Smooth muscle cell (in vitro differentiated cells): ENCODE data around the gene MCEE. TPM values are rescaled to one million over a fixed set of nuclear protein-coding genes. Genes with fewer than 3 reads are reported as not detected.
A peak's percentile ranks its signal among the peaks of the same experiment; 100 is the strongest.
"Not testable (repeated sequence)": the region's sequence is repeated elsewhere in the genome, so short reads cannot be mapped to it uniquely, and the experiment has no call there.

ENCODE experiments used
- DNase-seq: peaks from one replicate; lab custom pipeline; 2025; ENCODE audit not compliant: unreplicated experiment; lab: John Stamatoyannopoulos, UW
- H2AFZ ChIP-seq: fragments of 200-600 bp; sonication (generic); 2 replicates; pipeline ENCODE4 v1.6.0; 2016; ENCODE audit warnings: antibody characterized with exemption, low read depth, mild to moderate bottlenecking
- H3F3A ChIP-seq: fragments of 200-600 bp; sonication (generic); 2 replicates; pipeline ENCODE4 v1.6.0; 2017; ENCODE audit warnings: antibody characterized with exemption, low read depth
- H3K27ac ChIP-seq: fragments of 200-600 bp; sonication (generic); 2 replicates; pipeline ENCODE4 v1.5.1; 2016; ENCODE audit warnings: low read depth, mild to moderate bottlenecking
- H3K27me3 ChIP-seq: fragments of 200-600 bp; sonication (generic); 2 replicates; pipeline ENCODE4 v1.6.1; 2016; ENCODE audit warnings: low read depth, mild to moderate bottlenecking
- H3K36me3 ChIP-seq: fragments of 200-600 bp; sonication (generic); 2 replicates; pipeline ENCODE4 v1.5.1; 2016; ENCODE audit warnings: low read depth
- H3K4me1 ChIP-seq: fragments of 200-600 bp; sonication (generic); 2 replicates; pipeline ENCODE4 v1.5.1; 2016; ENCODE audit warnings: low read depth
- H3K4me2 ChIP-seq: fragments of 200-600 bp; sonication (generic); 2 replicates; pipeline ENCODE4 v1.6.0; 2016; ENCODE audit warnings: mild to moderate bottlenecking
- H3K4me3 ChIP-seq: fragments of 200-600 bp; sonication (generic); 2 replicates; pipeline ENCODE4 v1.5.1; 2016; ENCODE audit warnings: mild to moderate bottlenecking
- H3K79me2 ChIP-seq: fragments of 200-600 bp; sonication (generic); 2 replicates; pipeline ENCODE4 v1.6.0; 2016; ENCODE audit warnings: low read depth, mild to moderate bottlenecking
- H3K9ac ChIP-seq: fragments of 200-600 bp; sonication (generic); 2 replicates; pipeline ENCODE4 v1.6.0; 2016; ENCODE audit warnings: low read depth
- H3K9me3 ChIP-seq: fragments of 200-600 bp; sonication (generic); replicated peaks from 2 replicates; pipeline ENCODE4 v1.5.1; 2016; ENCODE audit warnings: low read depth
- H4K20me1 ChIP-seq: fragments of 200-600 bp; sonication (generic); 2 replicates; pipeline ENCODE4 v1.6.0; 2016; ENCODE audit warnings: low read depth
- CTCF ChIP-seq: fragments of 200-600 bp; sonication (generic); IDR thresholded peaks from 2 replicates; pipeline ENCODE4 v1.5.1; 2017; ENCODE audit warnings: borderline replicate concordance, mild to moderate bottlenecking, antibody characterized with exemption; ENCODE audit not compliant: insufficient read depth, poor library complexity, severe bottlenecking
- WGBS: methylation state at CpG from one replicate; pipeline ENCODE4 v1.1.7; 2016; ENCODE audit warnings: low lambda C conversion rate; 5-methylcytosine and 5-hydroxymethylcytosine counted together
- polyA plus RNA-seq: library from polyadenylated mRNA; unstranded; fragments of >200 nt; fragmentation: Nextera tagmentation; extraction: Ambion mirVana; gene quantifications from 2 replicates; pipeline ENCODE4 v1.2.1, GENCODE V29; 2016
- total RNA-seq: library from RNA; depleted of rRNA; stranded (reverse); fragments of >200 nt; gene quantifications from 2 replicates; pipeline ENCODE4 v1.2.3, GENCODE V29; 2014

Gene MCEE
- total RNA-seq = 38.4 and 46.0 TPM in 2 replicates
- 52.4 and 53.9 TPM in 2 replicates for polyA plus RNA-seq

- Histone ChIP-seq H3K4me1 (peaks cover 21% of the 10 kb centered on the region), H4K20me1 (peaks cover 44% of the 10 kb centered on the region), H3K27me3 (no peaks in the 10 kb centered on the region), H2AFZ (peak within 1 kb of the TSS; percentile 81), H3K4me3 (peak within 1 kb of the TSS; percentile 83), H3K9me3 (no peaks in the 10 kb centered on the region), H3F3A (no peaks in the 10 kb centered on the region), H3K4me2 (peak within 1 kb of the TSS; percentile 84), H3K36me3 (peaks cover 5% of the 10 kb centered on the region), H3K27ac (peak within 1 kb of the TSS; percentile 77), H3K9ac (peak within 1 kb of the TSS; percentile 74), H3K79me2 (peaks cover 68% of the 10 kb centered on the region)
- WGBS = under 1% methylated on average over 66 of the region's 67 CpGs
- DNase-seq = peak; percentile 91
- TF ChIP-seq CTCF = no peak
Measured at GRCh38 chr2:71130152-71130904, at the start of gene MCEE, which contains the start of gene MPHOSPH10. TSS of gene MCEE (minus strand) at chr2:71130229. CDS start at chr2:71130219, 10 bp downstream. TSS of gene MPHOSPH10 (plus strand) at chr2:71130634. CDS start at chr2:71130666, 32 bp downstream.

GRCh38 chr2:71178836-71179235 is 48.8 kb upstream of the MCEE start:
- not testable (repeated sequence) for H4K20me1 ChIP-seq, H3K4me1 ChIP-seq, H3K4me3 ChIP-seq, H3K9ac ChIP-seq, H3K79me2 ChIP-seq, H3K9me3 ChIP-seq, DNase-seq, H2AFZ ChIP-seq, H3K4me2 ChIP-seq, H3K27ac ChIP-seq, H3K36me3 ChIP-seq, H3K27me3 ChIP-seq, H3F3A ChIP-seq
- WGBS = 85% methylated on average over 8 of the region's 8 CpGs

GRCh38 chr2:71174207-71174606 is 44.2 kb upstream of the MCEE start:
- H4K20me1 ChIP-seq = no peaks in the 10 kb centered on the region
- no peak overlapping the region for H3K9ac ChIP-seq
- DNase-seq = no peak
- no peak overlapping the region for H3K4me2 ChIP-seq
- no peak overlapping the region for H2AFZ ChIP-seq
- no peak overlapping the region for H3K27ac ChIP-seq
- H3F3A ChIP-seq = no peaks in the 10 kb centered on the region
- no peaks in the 10 kb centered on the region for H3K36me3 ChIP-seq
- no peak overlapping the region for H3K4me3 ChIP-seq
- WGBS = 77% methylated on average over 3 of the region's 3 CpGs
- no peaks in the 10 kb centered on the region for H3K4me1 ChIP-seq
- TF ChIP-seq CTCF = no peak
- H3K79me2 ChIP-seq = no peaks in the 10 kb centered on the region
- H3K9me3 ChIP-seq = no peaks in the 10 kb centered on the region
- peaks cover 11% of the 10 kb centered on the region for H3K27me3 ChIP-seq

- Histone ChIP-seq H3K36me3 (no peaks in the 10 kb centered on the region), H3K27ac (no peak overlapping the region), H4K20me1 (no peaks in the 10 kb centered on the region), H3F3A (no peaks in the 10 kb centered on the region), H3K9me3 (no peaks in the 10 kb centered on the region), H3K27me3 (peaks cover 8% of the 10 kb centered on the region), H3K4me3 (no peak overlapping the region), H2AFZ (no peak overlapping the region), H3K4me1 (no peaks in the 10 kb centered on the region), H3K4me2 (no peak overlapping the region), H3K79me2 (no peaks in the 10 kb centered on the region), H3K9ac (no peak overlapping the region)
- no peak for DNase-seq
- TF ChIP-seq CTCF = no peak
- WGBS = 94% methylated on average over 1 of the region's 1 CpG
Measured at GRCh38 chr2:71173096-71173495, 43.1 kb upstream of the MCEE start.
